Heart left ventricle (tissue), 13 donors: ENCODE measurements around the gene BRK1.

ENCODE experiments used
- POLR2A ChIP-seq, 2 donors: fragments of 450-650 bp; IDR thresholded peaks; one replicate each; pipeline ENCODE4 v1.6.1; 2017; ENCODE audit warnings: antibody characterized with exemption in 2 of 2, mild to moderate bottlenecking in 2 of 2, moderate library complexity in 2 of 2
- TF ChIP-seq, protein P1 (sequence below), 12 donors: fragments of 200-600 bp; sonication (generic) in 4 of 12; IDR thresholded peaks; one replicate each; pipeline versions ENCODE4 v1.5.0 to v1.8.0; 2018 to 2022; ENCODE audit warnings: antibody characterized with exemption in 12 of 12, mild to moderate bottlenecking in 5 of 12
- donor health status: ischemic (EF 13 %, LVEDD 7.1; RV severe dilation, severe dysfunction).
- donor health status: DM: no; HTN: yes; CAD: no.
- donor health status: DM: no; HTN: no; CAD: no.
- donor health status: ischemic (EF 25% LVEDD 6.9; RV normal size, moderate dysfunction).
- donor health status: ischemic (EF 25% LVEDD 5.7; RV mildly dilated, moderate dysfunction).
- donor health status: ischemic (EF 35%, LVEDD 5.7; RV mildly dilated, moderate dysfunction).
- donor health status: nonischemic (EF 11% LVEDD 7.7; RV severe dilation, severe dysfunction).
- donor health status: DM: yes; HTN: yes; CAD: no.
- donor health status: PGD.
- donor health status: ischemic (EF 29% LVEDD 5.4; RV normal size, mild dysfunction).
- donor health status: nonischemic (EF 23%, LVEDD 6.1; RV moderate dilation, normal function).

DNA sequence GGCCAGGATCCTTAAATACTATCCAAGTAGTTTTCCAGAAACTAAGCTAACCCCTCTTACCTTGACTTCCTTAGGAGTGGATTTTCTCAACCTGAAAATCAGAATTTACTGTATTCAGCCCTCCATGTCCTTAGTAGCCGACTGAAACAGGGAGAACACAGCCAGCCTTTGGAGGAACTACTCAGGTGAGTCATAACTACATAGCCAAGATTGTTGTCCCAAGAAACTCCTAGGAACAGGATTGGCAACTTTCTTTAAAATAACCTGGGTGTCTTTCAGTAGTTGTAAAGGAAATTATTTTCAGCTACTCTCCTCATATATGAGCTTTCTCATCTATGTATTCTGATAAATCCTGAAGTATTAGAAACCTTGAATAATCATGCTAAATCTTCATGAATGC lies 29.7 kb upstream of the BRK1 start:
- TF ChIP-seq POLR2A (IDR thresholded peaks at IDR 0.05), result no peak
- TF ChIP-seq, protein P1, sequence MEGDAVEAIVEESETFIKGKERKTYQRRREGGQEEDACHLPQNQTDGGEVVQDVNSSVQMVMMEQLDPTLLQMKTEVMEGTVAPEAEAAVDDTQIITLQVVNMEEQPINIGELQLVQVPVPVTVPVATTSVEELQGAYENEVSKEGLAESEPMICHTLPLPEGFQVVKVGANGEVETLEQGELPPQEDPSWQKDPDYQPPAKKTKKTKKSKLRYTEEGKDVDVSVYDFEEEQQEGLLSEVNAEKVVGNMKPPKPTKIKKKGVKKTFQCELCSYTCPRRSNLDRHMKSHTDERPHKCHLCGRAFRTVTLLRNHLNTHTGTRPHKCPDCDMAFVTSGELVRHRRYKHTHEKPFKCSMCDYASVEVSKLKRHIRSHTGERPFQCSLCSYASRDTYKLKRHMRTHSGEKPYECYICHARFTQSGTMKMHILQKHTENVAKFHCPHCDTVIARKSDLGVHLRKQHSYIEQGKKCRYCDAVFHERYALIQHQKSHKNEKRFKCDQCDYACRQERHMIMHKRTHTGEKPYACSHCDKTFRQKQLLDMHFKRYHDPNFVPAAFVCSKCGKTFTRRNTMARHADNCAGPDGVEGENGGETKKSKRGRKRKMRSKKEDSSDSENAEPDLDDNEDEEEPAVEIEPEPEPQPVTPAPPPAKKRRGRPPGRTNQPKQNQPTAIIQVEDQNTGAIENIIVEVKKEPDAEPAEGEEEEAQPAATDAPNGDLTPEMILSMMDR (IDR thresholded peaks at IDR 0.05), result no peak
